Astrocyte of the spinal cord (primary cell): ENCODE results near the gene HINT1.
"Not testable (repeated sequence)": the region's sequence is repeated elsewhere in the genome, so short reads cannot be mapped to it uniquely, and the experiment has no call there.

ENCODE experiments used
- DNase-seq: peaks from one replicate; pipeline ENCODE4 v3.0.0; 2011; ENCODE audit warnings: low read depth, low spot score
- H3K4me3 ChIP-seq: 2 replicates; pipeline ENCODE4 v1.5.1; 2011; ENCODE audit warnings: low read depth, mild to moderate bottlenecking, low read length, moderate library complexity
- in situ Hi-C: cut with HindIII; loops from 2 replicates; pipeline ENCODE4 v1.10.0; 2017; ENCODE audit warnings: low sequenced_read_pairs
- TF ChIP-seq, protein P1 (sequence below): IDR thresholded peaks from 2 replicates; pipeline ENCODE4 v1.5.1; 2012; ENCODE audit warnings: low read depth, mild to moderate bottlenecking, low read length, inconsistent platforms

HINT1 gene

DNA sequence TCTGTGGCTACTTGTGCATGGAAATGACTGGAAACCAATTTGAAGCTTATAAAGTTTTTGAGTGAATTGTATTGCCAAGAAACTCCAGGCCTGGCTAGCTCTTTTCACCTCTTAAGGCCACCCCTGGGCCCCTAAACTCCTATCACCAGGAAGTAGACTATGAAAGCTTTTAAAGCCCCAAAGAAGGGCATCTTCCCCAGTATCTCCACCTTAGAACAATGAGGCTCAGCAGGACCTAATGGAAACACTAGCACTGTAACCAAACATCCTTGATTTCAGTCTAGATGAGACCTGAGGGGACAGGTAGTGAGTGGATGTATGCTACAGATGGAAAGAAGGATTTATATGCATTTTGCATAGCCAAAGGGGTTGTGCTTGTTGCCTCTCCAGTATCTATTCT, 30.6 kb upstream of the HINT1 start:
- TF ChIP-seq, protein P1, sequence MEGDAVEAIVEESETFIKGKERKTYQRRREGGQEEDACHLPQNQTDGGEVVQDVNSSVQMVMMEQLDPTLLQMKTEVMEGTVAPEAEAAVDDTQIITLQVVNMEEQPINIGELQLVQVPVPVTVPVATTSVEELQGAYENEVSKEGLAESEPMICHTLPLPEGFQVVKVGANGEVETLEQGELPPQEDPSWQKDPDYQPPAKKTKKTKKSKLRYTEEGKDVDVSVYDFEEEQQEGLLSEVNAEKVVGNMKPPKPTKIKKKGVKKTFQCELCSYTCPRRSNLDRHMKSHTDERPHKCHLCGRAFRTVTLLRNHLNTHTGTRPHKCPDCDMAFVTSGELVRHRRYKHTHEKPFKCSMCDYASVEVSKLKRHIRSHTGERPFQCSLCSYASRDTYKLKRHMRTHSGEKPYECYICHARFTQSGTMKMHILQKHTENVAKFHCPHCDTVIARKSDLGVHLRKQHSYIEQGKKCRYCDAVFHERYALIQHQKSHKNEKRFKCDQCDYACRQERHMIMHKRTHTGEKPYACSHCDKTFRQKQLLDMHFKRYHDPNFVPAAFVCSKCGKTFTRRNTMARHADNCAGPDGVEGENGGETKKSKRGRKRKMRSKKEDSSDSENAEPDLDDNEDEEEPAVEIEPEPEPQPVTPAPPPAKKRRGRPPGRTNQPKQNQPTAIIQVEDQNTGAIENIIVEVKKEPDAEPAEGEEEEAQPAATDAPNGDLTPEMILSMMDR, result no peak
- H3K4me3 ChIP-seq, result no peak overlapping the region
- in situ Hi-C loops, result no loop called here
- DNase-seq, result no peak

DNA sequence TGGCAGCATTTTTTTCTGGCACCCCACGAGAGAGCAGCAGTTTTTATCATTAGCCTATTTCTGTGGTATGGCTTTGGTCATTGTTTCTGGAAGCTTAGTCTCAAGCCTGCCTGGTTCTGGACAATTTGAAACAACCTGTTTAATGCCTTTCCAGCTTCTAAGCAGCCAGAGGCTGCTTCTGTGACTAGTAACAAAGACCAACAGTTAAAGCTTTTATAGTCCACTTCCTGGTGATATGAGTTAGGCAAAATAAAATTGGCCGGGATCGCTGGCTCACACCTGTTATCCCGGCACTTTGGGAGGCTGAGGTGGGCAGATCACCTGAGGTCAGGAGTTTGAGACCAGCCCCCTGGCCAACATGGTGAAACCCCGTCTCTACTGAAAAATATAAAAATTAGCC, 29.7 kb upstream of the HINT1 start:
- no peak overlapping the region for H3K4me3 ChIP-seq
- TF ChIP-seq, protein P1, result no peak
- in situ Hi-C loops, result no loop called here
- DNase-seq, result no peak

DNA sequence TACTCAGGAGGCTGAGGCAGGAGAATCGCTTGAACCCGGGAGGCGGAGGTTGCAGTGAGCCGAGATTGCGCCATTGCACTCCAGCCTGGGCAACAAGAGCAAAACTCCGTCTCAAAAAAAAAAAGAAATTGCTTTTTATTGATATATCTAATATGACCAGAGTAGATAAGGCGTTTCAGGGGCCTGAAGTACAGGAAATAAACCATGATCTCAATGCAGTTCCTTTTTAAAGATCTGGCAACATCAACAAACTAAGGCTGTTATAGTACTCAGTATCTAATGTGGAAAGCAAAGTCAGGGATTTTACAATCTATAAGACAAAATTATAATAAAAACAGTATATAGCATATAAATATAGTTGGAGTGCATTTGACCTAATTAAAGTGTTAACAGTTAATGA, 28.8 kb upstream of the HINT1 start:
- DNase-seq, H3K4me3 ChIP-seq, in situ Hi-C loops: not testable (repeated sequence)

DNA sequence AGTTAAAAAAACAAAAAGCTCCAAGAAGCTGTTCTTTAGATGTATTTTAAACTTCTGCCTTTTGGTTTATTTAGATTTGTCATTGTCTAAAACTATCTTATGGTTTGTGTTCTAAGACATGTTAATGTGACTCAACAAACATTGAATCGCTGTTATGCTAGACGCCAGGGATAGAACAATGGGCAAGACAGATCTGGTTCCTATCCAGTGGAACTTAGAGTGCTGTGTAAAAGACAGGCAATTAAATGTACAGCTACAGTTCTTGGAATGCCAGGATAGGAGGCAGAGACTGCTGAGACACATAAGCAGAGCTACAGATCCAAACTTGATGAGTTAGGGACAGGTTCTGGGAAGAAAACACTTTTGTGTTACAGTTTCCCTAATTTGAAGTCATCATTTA, 28.1 kb upstream of the HINT1 start:
- DNase-seq, result peak; percentile 24
- H3K4me3 ChIP-seq, result no peak overlapping the region
- in situ Hi-C loops, result no loop called here
- TF ChIP-seq, protein P1, result no peak

DNA sequence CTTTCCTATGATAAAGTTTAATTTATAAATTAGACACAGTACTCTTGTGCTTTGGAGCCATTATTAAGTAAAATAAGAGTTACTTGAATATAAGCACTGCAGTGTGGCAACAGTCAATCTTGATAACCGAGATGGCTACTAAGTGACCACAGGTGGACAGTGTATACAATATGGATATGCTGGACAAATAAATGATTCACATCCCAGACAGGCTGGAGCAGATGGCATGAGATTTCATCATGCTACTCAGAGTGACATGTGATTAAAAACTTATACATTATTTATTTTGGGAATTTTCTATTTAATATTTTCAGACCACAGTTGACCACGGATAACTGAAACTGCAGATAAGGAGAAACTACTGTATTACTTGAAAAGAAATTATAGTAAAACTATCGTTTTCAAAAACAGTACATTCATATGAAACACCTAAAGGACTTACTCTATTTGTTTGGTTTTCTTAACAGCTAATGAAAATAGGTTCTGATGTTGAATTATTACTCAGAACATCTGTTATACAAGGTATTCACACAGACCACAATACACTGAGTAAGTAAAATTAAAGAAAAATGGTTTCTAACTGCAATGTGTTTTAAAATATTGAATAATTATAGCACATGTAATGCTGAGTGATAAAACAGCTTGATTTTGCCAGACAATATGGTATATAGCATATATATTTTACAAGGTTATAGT, 21.7 kb upstream of the HINT1 start:
- H3K4me3 ChIP-seq, result no peak overlapping the region
- TF ChIP-seq, protein P1, result no peak
- in situ Hi-C loops, result no loop called here
- peak; percentile 11 for DNase-seq

DNA sequence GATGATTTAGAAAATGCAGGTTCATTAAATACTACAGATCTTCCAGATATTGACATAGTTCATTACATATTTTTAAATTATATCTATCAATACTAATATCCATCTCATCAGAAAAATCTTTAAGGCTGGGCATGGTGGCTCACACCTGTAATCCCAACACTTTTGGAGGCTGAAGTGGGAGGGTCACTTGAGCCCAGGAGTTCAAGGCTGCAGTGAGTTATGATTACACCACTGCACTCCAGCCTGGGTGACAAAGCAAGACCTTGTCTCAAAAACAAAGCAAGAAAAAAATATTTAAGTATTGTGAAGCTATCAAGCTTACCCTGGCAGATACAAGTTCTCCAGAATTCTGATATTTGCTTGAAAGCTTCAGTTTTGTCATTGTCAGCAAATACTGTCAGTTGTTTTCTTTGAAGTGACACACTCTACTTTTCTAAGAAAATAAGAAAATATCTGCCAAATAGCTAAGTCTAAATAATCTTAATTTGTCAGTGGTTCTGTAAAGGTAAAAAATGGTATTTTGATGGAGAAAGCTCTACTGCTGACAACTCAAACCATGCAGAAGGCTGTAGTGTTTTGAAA, 20.6 kb upstream of the HINT1 start:
- no peak overlapping the region for H3K4me3 ChIP-seq
- TF ChIP-seq, protein P1, result no peak
- DNase-seq, result no peak
- in situ Hi-C loops, result no loop called here

DNA sequence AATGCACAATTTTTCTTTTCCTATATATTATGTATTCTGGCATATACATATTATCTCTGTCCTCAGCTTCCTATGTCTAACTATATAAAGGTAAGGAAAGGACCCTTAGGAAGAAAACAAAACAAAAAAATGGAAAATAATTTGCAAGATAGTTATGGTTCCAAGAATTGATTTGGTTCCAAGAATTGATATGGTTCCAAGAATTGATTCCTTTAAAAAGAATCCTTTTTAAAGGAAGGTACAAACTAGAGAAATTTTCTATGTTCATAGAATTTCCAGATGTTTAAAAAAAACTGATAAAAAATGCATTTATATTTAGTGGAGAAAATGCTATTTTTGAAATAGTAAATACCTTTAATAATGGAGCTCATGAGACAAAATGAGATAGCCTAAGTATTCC, 17.8 kb upstream of the HINT1 start:
- in situ Hi-C loops, result no loop called here
- DNase-seq, result no peak
- no peak overlapping the region for H3K4me3 ChIP-seq
- TF ChIP-seq, protein P1, result no peak
